B cell (primary cell): ENCODE measurements around the gene ATP10A. TPM values are rescaled to one million over a fixed set of nuclear protein-coding genes. Genes with fewer than 3 reads are reported as not detected.

Experiments
- ATAC-seq: fragments of 200-7000 bp; cut with Tn5 transposase; one replicate; pipeline ENCODE4 v1.10.0; 2021; ENCODE audit warnings: low read depth, mild to moderate bottlenecking, moderate number of reproducible peaks, moderate library complexity
- CTCF ChIA-PET: fragments of 350-600 bp; sonication (Branson Sonifier 250); formaldehyde crosslinking; loops from one replicate; lab custom pipeline; 2021; ENCODE audit warnings: antibody characterized with exemption, inconsistent platforms; lab: Charles Lee
- POLR2A ChIA-PET: fragments of 350-600 bp; sonication (Branson Sonifier 250); formaldehyde crosslinking; loops from one replicate; lab custom pipeline; 2021; ENCODE audit warnings: antibody characterized with exemption; lab: Charles Lee
- DNase-seq: peaks from one replicate; pipeline ENCODE4 v3.0.0; 2013
- H2AFZ ChIP-seq: 2 replicates; pipeline ENCODE4 v1.6.1; 2012; ENCODE audit warnings: mild to moderate bottlenecking, low read depth, low read length; ENCODE audit not compliant: insufficient read depth, poor library complexity, severe bottlenecking
- H3K27ac ChIP-seq, 2 donors: 1 replicate in 1 of 2; 2 replicates in 1 of 2; pipeline ENCODE4 v1.5.1; 2012 to 2013; ENCODE audit warnings: low read length in 2 of 2, mild to moderate bottlenecking in 2 of 2, moderate library complexity in 1 of 2
- H3K27me3 ChIP-seq, 4 experiments: fragments of 200-600 bp in 1 of 4; sonication (generic) in 1 of 4; replicated peaks in 1 of 4; 1 replicate in 2 of 4; 2 replicates in 2 of 4; pipeline versions ENCODE4 v1.6.1 to v1.7.0; 2013 to 2016; ENCODE audit warnings: low read length in 3 of 4, mild to moderate bottlenecking in 2 of 4, mixed read lengths in 1 of 4, moderate library complexity in 1 of 4; ENCODE audit not compliant: insufficient read depth in 4 of 4, control insufficient read depth in 3 of 4; ENCODE audit errors: control extremely low read depth in 1 of 4
- H3K36me3 ChIP-seq, 2 experiments: replicated peaks in 1 of 2; 1 replicate in 1 of 2; 2 replicates in 1 of 2; pipeline versions ENCODE4 v1.6.1 to v1.7.1; 2013; ENCODE audit warnings: low read length in 1 of 2; ENCODE audit not compliant: insufficient read depth in 2 of 2, control insufficient read depth in 1 of 2; ENCODE audit errors: control extremely low read depth in 1 of 2, extremely low read depth in 1 of 2
- H3K4me1 ChIP-seq, 2 donors: fragments of 200-600 bp in 1 of 2; sonication (generic) in 1 of 2; 1 replicate in 1 of 2; 2 replicates in 1 of 2; pipeline versions ENCODE4 v1.5.1 to v1.6.1; 2013 to 2017; ENCODE audit warnings: low read length in 2 of 2; ENCODE audit not compliant: control insufficient read depth in 2 of 2, insufficient read depth in 2 of 2
- H3K4me2 ChIP-seq: replicated peaks from 2 replicates; pipeline ENCODE3; 2012; ENCODE audit warnings: mild to moderate bottlenecking, low read depth, low read length; ENCODE audit not compliant: poor library complexity, severe bottlenecking
- H3K4me3 ChIP-seq, 5 experiments: fragments of 200-600 bp in 1 of 5; sonication (generic) in 1 of 5; 1 replicate in 3 of 5; 2 replicates in 2 of 5; pipeline versions ENCODE4 v1.5.1 to v1.7.0; 2011 to 2016; ENCODE audit warnings: low read length in 4 of 5, mild to moderate bottlenecking in 4 of 5, low read depth in 2 of 5, control low read depth in 1 of 5, moderate library complexity in 1 of 5; ENCODE audit not compliant: insufficient read depth in 1 of 5; ENCODE audit errors: control extremely low read depth in 1 of 5, extremely low read depth in 1 of 5
- H3K79me2 ChIP-seq: fragments of 200-600 bp; sonication (generic); one replicate; pipeline ENCODE4 v1.6.0; 2016; ENCODE audit warnings: low read length; ENCODE audit not compliant: control insufficient read depth, insufficient read depth
- H3K9ac ChIP-seq: fragments of 200-600 bp; sonication (generic); 2 replicates; pipeline ENCODE4 v1.6.1; 2017; ENCODE audit warnings: mild to moderate bottlenecking, low read length, moderate library complexity
- H3K9me3 ChIP-seq, 3 donors: one replicate each; pipeline versions ENCODE4 v1.6.1 to v1.7.1; 2013; ENCODE audit warnings: low read length in 2 of 3; ENCODE audit not compliant: control insufficient read depth in 2 of 3, insufficient read depth in 1 of 3; ENCODE audit errors: control extremely low read depth in 1 of 3
- H4K20me1 ChIP-seq: 2 replicates; pipeline ENCODE4 v1.6.0; 2012; ENCODE audit warnings: mild to moderate bottlenecking, low read length; ENCODE audit not compliant: insufficient read depth, control insufficient read depth, poor library complexity, severe bottlenecking
- H3K27ac Mint-ChIP-seq: one replicate; pipeline ENCODE4 v1.8.0; 2021; ENCODE audit warnings: mixed read lengths
- H3K27me3 Mint-ChIP-seq: one replicate; pipeline ENCODE4 v1.8.0; 2021; ENCODE audit warnings: mixed read lengths
- H3K4me1 Mint-ChIP-seq: one replicate; pipeline ENCODE4 v1.8.0; 2021; ENCODE audit warnings: mixed read lengths
- H3K4me3 Mint-ChIP-seq: one replicate; pipeline ENCODE4 v1.8.0; 2021; ENCODE audit warnings: mixed read lengths
- H3K9me3 Mint-ChIP-seq: one replicate; pipeline ENCODE4 v1.8.0; 2022; ENCODE audit warnings: mixed read lengths; ENCODE audit not compliant: insufficient read depth
- EZH2 ChIP-seq: IDR thresholded peaks from 2 replicates; pipeline ENCODE4 v1.6.1; 2012; ENCODE audit warnings: borderline replicate concordance, low read depth, mild to moderate bottlenecking, moderate library complexity, low read length; ENCODE audit not compliant: insufficient read depth, poor library complexity, severe bottlenecking
- WGBS: methylation state at CpG from one replicate; pipeline ENCODE4 v1.1.5; 2013; ENCODE audit warnings: missing lambda C conversion rate; ENCODE audit not compliant: insufficient coverage; 5-methylcytosine and 5-hydroxymethylcytosine counted together
- intact Hi-C: fragments of 100-400 bp; cut with micrococcal nuclease; formaldehyde crosslinking; loops from one replicate; pipeline ENCODE4 v1.10.0; 2022
- polyA plus RNA-seq: library from polyadenylated mRNA; depleted of rRNA; stranded (reverse); fragments of >200 nt; gene quantifications from 2 replicates; pipeline ENCODE4 v1.2.3, GENCODE V29; 2012
- total RNA-seq, 2 donors: library from RNA; stranded (reverse); fragments of 120-200 nt in 1 of 2; gene quantifications; 1 replicate in 1 of 2; 2 replicates in 1 of 2; pipeline versions ENCODE4 v1.2.3 to v1.2.4, GENCODE V29; 2013 to 2022
- TF ChIP-seq, protein P1 (sequence below): fragments of 200-600 bp; IDR thresholded peaks from one replicate; pipeline ENCODE4 v1.8.0; 2022; ENCODE audit warnings: antibody characterized with exemption, mild to moderate bottlenecking

The ATP10A gene
- total and polyA plus RNA-seq, 2 donors (not counting 1 experiment from before 2014, with no cell fraction given), result 0.21 to 0.22 TPM

GRCh38 chr15:25717127-25717456 lies 146.0 kb downstream of the ATP10A start:
- H3K4me3 Mint-ChIP-seq, result no peak overlapping the region
- no peak overlapping the region for H3K4me2 ChIP-seq
- H3K27me3 Mint-ChIP-seq, result peaks cover 6% of the 10 kb centered on the region
- H3K27ac Mint-ChIP-seq, result no peak overlapping the region
- no peak for ATAC-seq
- DNase-seq, result no peak
- ChIA-PET CTCF (no interaction called here), POLR2A (no interaction called here)
- no peak overlapping the region for H3K27ac ChIP-seq
- intact Hi-C loops, result no loop called here
- H3K4me1 ChIP-seq, result peaks cover 9 to 10% of the 10 kb centered on the region in 2 donors
- peaks cover 0 to 16% (median 0%) of the 10 kb centered on the region in 4 experiments for H3K27me3 ChIP-seq
- H3K4me3 ChIP-seq, result no peak overlapping the region
- H3K9me3 Mint-ChIP-seq, result no peaks in the 10 kb centered on the region
- no peak for TF ChIP-seq EZH2
- TF ChIP-seq, protein P1, sequence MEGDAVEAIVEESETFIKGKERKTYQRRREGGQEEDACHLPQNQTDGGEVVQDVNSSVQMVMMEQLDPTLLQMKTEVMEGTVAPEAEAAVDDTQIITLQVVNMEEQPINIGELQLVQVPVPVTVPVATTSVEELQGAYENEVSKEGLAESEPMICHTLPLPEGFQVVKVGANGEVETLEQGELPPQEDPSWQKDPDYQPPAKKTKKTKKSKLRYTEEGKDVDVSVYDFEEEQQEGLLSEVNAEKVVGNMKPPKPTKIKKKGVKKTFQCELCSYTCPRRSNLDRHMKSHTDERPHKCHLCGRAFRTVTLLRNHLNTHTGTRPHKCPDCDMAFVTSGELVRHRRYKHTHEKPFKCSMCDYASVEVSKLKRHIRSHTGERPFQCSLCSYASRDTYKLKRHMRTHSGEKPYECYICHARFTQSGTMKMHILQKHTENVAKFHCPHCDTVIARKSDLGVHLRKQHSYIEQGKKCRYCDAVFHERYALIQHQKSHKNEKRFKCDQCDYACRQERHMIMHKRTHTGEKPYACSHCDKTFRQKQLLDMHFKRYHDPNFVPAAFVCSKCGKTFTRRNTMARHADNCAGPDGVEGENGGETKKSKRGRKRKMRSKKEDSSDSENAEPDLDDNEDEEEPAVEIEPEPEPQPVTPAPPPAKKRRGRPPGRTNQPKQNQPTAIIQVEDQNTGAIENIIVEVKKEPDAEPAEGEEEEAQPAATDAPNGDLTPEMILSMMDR, result no peak
- H3K4me1 Mint-ChIP-seq, result peaks cover 10% of the 10 kb centered on the region
- no peak overlapping the region for H2AFZ ChIP-seq
- no peaks in the 10 kb centered on the region for H3K79me2 ChIP-seq
- peaks cover 0 to 3% (median 0%) of the 10 kb centered on the region in 3 donors for H3K9me3 ChIP-seq
- H3K36me3 ChIP-seq, result no peaks in the 10 kb centered on the region
- H4K20me1 ChIP-seq, result no peaks in the 10 kb centered on the region
- H3K9ac ChIP-seq, result no peak overlapping the region
- no CpG with 5 or more reads among the region's 3 CpGs for WGBS

DNA sequence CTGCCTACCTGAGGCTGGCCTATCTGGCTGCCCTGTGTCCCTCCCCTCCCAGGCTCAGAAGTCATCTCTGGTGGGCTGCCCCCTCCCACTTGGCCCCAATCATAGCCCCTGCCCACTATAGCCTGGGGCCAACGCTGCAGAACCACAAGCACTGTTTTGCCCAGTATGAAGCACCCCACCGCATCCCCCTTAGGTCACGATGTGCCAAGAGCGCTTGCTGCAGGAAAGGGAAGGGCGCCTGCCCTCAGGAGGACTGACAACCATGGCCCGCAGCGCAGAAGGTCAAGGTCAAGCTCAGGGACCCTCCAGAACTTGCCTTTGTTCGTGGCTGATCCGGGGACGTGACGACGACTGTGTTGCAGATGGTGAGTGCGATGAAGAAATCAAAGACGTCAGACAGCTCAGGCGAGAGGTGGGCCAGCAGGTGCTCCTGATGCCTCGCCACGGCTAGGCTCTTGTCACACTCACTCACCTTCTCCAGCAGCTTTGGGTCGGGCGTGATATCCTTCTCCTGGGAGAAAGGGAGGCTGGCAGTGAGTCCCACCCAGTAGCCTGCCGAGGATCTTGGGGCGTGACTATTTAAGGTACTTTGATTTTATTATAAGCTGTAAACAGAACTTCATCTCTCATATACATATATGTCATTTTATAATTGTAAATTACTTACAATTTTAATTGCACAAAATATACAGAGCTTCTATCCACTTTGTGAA lies 146.6 kb downstream of the ATP10A start:
- Histone ChIP-seq H3K4me1 (peaks cover 9 to 10% of the 10 kb centered on the region in 2 donors), H3K9me3 (peaks cover 0 to 3% (median 0%) of the 10 kb centered on the region in 3 donors), H4K20me1 (no peaks in the 10 kb centered on the region), H3K4me2 (no peak overlapping the region), H3K4me3 (no peak overlapping the region), H3K36me3 (no peaks in the 10 kb centered on the region), H3K27me3 (peaks cover 0 to 16% (median 0%) of the 10 kb centered on the region in 4 experiments), H2AFZ (no peak overlapping the region), H3K79me2 (no peaks in the 10 kb centered on the region), H3K9ac (no peak overlapping the region), H3K27ac (no peak overlapping the region)
- peaks cover under 1% of the 10 kb centered on the region for H3K27me3 Mint-ChIP-seq
- H3K9me3 Mint-ChIP-seq, result no peaks in the 10 kb centered on the region
- H3K4me3 Mint-ChIP-seq, result no peak overlapping the region
- CTCF ChIA-PET, result no interaction called here
- intact Hi-C loops, result no loop called here
- ATAC-seq, result no peak
- H3K27ac Mint-ChIP-seq, result no peak overlapping the region
- WGBS, result 96% methylated on average over 17 of the region's 21 CpGs
- no peak for TF ChIP-seq EZH2
- TF ChIP-seq, protein P1, result no peak
- POLR2A ChIA-PET, result no interaction called here
- no peak for DNase-seq
- H3K4me1 Mint-ChIP-seq, result peaks cover 10% of the 10 kb centered on the region
